Hindlimb muscle (tissue), 1 donor: ENCODE measurements around the gene FYB1. TPM values are rescaled to one million over a fixed set of nuclear protein-coding genes. Genes with fewer than 3 reads are reported as not detected.

Experiments used
- DNase-seq: peaks from one replicate; pipeline ENCODE4 v3.0.0-alpha.2; 2013
- polyA plus RNA-seq: library from polyadenylated mRNA; unstranded; fragments of 120-200 nt; gene quantifications from one replicate; pipeline ENCODE4 v1.2.1, GENCODE V29; 2013; ENCODE audit not compliant: insufficient read length

FYB1 gene
- polyA plus RNA-seq, 1 donor = 3.8 TPM

DNA sequence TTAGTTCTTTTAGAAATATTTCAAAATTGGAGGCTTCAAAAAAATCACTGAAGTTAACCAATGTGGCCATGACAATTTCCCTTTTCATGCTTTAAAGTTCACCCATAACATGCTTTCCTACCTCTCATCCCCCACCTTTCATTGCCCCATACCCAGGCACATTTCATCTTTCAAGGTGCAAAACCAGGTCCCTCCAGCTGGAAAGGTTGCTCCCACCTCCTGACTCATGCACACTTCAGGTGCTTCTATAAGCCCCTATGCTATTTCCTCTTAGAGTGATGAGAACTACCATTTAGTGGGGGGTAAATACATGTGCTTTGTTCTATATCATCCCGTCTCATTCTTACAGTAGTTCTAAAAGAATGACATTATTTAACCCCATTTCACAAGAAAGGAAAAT lies 15.4 kb downstream of the FYB1 start:
- no peak for DNase-seq

DNA sequence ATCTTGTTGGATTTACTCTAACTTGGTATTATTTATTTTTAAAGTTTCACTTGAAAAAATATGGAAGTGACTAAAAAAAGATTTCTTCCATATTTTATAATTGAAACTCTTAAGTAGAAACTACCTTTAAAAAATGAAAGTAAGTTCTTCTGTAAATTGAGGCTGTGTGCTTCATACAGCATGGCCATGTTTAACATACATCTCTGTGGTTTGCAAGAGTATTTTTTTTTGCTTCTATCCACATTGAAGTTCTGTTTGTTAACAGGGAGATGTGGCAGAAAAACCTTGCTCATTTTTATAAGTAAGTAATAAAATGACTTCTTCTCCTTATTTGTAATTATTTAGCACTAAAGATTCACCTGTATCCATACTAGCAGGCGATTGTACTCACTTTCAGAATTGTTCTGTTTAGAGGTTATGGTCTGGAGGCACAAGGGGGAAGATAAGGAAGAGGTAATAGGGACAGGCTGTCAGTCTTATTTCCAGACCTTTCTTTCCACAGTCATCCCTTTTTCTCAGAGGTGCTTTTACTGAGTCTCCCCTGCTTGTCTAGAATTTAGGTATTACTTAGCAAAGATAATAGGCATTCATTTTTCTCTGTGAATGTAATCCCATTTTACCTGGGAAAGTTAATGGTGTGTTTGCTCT lies 16.0 kb downstream of the FYB1 start:
- DNase-seq = no peak

DNA sequence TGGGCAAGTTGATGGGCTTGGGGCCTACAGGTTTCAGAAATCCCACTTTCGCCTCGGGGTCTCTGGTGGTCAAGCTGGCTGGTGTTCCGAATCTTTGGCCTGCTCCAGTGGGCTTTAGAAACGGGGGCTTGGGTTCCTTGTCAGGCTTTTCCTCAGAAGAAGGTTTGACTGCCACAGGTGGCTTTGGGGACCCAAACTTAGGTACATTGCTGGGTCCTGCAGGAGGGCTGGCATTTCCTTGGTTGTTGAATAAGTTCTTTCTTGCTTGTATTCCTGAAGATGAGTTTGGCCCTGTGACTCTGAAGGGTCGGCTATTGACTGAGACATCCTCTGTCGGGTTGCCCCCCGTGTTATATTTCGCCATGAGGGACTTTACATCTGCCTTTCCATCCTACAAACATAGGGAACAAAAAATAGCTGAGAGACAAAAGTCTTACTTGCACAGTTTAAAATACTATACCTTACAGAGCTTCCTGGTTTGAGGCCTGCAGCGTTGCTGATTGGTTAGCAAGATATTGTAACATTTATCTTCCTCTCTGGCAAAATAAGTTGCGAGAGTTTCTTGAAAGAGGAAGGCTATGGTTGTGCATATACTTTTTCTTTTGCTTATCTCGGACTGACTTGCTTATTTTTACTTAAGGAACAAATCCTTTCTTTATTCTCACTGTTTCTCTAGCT lies 16.6 kb downstream of the FYB1 start:
- no peak for DNase-seq

DNA sequence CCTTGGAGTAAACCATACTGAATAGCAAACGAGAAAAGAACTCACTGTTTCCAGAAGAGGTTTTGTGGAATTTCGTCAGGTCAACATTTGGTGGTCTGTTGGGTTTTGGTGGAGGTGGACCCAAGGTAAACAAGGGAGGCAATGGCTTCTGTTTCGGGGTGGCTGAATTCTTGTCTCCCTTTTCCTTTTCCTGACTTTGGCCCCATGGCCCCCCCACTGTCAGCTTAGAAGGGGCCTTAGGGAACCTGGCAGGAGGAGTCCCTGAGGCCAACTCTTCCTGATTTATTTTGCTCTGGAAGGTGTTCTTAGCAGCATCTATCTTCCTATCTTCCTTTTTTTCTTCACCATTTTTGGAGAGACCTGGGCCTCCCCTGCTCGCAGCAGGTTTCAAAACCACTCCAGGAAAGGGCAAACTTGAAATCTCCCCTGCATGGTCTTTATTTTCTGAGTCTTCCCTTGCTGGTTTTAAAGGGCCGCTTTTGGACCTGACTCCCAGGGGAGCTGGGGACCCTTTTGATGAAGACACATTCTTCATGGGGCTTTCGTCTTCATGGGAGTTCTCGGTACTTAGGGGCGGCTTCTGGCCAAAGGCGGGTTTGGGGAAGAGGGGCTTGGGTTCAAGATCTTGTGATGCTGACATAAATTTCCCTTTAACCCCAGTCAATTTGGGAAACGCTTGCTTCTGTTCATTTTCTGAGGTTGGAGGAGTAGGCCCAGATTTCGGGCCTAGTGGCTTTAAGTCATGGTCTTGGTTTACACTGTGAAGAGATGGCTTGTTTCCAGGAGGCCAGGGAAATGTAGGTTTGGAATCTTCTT lies 17.4 kb downstream of the FYB1 start:
- DNase-seq = no peak

DNA sequence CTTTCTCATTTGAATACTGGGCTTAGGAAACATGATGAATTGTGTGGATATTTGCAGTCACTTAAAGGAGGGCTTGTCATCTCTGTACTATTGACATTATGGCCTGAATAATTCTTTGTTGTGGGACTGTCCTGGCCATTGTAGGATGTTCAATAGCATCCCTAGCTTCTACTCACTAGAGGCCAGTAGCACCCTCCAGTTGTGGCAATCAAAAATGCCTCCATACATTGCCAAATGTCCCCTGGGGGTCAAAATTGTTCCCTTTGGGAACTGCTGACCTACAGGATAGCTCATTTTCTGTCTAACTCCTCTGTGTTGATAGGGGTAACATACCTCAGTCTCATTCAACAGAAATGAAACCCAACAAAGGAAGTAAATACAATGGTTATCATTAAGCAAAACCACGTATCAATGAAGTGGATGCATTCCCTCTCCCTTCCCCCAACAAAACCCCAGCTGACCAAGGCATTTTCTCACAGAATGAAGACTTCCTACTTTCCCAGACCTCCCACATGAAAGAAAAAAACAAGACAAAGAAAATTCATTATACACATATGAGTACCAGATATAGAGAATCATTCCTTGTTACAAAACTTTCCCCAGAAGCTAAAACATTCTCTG lies 18.1 kb downstream of the FYB1 start:
- no peak for DNase-seq

DNA sequence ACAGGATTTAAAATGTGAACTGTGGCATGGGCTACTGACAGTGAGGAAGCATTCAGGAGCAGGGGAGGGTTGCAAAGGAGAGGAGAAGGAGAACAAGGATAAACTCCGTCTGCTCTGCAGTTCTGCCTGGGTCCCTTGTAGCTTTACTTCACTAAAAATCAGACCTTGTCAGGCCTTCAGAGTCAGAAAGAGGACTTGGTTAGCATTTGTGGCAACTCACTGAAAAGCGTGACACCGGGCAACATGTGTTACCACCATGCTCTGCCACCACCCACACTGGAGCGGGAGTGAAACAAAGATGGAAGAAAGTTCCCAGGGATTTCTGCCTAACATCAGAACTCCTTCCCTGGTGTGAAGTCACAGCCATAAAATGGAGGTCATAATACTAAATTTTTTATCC lies 19.3 kb downstream of the FYB1 start:
- DNase-seq = no peak

DNA sequence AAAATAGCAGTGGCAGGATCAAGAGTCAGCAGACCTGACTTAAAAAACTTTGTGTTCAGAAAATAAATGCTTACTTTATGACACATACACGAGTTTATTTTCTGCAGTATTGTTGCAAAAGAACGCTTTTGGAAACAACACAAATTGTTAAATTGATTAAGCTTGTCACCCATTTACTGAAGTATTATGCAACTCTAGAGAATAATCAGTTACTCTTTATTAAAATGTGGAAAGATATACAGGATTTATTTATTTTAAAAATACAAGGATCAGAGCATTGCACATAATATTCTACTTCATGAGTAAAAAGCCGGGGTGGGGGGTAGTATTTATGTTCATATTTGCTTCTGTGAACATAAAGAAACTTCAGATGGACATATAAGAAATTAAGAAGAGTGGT lies 20.0 kb downstream of the FYB1 start:
- no peak for DNase-seq

DNA sequence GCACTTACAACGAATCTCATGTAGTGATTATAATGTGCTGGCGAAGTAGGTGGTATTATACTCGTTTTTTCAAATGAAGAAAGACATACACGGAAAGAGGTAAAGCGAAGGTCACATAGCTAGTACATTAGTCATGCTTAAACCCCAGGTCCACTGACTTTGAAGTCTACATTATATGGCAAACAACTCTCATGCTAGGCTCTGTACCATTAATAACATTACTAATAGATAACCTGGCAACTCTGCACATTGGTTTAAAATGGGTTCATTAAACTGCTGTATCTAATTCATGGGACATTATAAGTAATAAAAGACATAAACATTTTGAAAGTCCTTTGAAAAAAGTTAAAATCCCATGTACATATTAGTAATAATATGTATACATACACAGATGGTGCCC lies 21.2 kb downstream of the FYB1 start:
- DNase-seq = no peak

DNA sequence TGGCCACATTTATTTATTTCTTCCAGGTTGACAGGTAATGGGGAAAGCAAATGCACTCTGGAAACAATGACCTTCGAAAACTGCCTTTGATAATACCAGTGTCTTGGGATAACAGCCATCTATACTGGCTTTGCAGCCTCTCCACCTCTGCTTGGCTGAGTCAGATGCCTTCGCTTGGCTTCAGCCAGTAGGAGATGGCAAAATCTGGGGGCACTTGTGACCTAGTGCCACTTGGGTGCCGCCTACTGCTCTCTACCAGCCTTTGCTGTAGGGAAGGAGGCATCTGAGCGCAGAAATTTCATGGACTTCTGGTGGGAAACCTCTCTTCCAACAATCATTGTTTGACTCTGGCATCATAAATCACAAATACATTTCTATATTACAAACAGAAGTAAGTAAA lies 21.8 kb downstream of the FYB1 start:
- no peak for DNase-seq

DNA sequence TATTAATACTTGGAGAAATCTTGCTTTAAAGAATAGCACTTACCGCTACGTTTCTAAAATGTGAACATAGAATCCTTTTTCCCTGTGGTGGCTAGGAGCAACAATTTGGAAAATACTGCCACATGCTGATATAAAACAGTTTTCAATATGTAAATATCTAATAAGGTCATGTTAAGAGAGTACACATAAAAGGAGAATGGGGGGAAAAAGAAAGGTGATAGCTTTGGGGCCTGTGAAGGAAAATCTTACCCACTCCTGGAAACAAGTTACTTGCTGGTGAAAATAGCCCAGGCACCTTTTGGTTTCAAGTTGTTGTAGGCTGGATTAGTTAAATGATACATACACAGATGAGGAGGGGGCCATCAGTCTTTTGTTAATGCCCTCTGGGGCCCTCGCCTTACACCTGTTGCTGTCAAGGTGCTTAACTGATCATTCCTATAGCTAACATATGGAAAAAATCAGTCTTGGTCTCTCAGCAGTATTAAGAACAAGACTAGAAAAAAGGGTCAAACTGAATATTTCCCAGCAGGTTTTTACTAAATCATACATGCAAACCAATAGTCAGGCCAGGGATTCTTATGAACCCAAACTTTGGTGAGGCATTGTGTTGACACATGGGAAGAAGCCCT lies 24.1 kb downstream of the FYB1 start:
- no peak for DNase-seq

DNA sequence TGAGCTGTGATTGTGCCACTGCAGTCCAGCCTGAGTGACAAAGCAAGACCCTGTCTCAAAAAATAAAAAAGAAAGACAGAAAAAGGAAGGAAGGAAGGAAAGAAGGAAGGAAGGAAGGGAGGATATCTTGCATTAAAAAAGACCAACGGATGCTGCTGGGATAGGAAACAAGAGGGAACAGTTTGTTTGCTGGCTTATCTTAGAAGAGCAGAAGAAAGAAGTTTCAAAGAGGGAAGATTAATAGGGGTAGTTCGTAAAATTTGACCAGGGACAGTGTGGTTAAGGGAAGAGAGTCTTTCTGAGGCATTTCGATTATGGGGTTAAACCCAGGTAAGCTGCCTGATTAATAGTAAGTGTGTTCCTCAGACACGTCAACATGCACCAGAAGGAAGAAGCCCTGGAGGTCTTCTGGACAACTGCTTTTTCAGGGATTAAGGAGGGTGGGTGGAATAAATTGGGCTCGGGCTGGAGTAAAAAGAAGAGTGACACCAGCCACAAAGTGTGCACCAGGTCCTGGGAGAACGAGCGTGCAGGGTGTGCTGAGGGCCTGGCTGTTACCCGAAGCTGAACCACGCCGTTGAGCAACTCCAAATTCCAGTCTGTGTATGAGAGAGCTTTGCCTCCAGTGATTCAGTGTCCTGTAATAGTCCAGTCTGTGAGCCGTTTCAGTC lies 24.8 kb downstream of the FYB1 start:
- DNase-seq = no peak

DNA sequence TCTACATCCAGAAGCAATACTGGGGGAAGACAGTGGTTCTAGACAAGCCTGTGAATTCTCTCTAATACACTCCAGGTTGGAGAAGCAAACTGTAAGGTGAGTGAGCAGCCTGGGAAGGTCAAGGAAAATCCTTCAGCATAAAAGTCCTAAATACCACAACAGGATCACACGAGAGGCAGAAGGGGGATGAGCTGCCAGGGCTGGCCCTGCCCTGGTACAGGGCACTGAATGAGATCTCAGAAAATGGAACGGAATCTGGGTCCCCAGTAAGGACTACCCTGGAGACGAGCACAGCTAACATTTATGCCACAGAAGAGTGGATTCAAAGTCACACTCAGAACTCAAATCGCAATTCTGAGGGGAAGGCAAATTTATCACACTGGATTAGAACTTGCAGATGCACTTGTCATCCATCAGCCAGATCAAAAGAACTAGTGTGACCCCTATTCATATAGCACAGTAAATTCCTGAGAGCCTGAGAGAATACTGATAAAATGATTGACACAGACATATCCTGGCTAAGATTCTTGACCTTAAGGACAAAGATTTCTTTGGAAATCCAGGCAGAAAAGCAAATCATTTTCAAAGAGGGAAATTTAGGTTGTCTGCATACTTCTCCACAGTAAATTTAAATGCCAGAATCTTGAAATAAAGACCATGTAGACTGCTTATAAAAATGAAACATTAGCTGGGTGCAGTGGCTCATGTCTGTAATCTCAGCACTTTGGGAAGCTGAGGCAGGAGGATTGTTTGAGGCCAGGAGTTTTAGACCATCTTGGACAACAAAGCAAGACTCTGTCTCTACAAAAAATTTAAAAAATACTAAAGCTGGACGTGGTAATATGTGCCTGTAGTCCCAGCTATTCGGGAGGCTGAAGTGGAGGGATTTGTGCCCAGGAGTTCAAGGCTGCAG lies 25.6 kb downstream of the FYB1 start:
- DNase-seq = no peak

DNA sequence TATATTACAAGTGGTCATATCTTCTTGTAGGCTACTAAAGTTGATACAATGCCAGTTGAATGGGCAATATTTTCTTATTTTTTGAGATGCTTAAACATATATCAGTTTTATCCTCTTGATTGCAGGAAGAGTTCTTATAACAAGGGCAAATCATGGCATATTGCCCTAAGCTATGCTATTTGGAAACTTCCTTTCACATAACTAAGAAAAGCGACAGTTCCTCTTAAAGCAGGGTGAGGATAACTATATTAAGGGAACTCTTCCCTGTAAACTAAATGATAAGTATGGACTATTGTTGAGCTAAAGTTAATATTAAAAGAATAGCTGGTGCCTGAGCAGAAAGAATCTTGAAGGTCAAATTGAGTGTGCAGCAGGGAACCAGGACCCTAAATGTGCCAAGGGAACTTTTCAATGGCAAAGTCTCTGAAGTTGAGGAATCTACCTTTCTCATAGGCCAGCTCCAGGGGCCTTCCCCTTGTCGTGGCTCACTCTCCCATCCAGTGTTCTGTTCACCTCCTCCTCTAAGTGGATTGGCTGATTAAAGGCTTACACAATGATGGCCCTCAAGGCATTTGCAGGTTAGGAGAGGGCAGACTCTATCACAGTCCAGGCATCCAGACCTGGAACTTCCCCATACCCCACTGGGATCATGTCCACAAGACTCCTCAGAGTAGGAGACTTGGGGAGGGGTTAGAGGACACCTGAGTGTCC lies 26.8 kb downstream of the FYB1 start:
- no peak for DNase-seq

DNA sequence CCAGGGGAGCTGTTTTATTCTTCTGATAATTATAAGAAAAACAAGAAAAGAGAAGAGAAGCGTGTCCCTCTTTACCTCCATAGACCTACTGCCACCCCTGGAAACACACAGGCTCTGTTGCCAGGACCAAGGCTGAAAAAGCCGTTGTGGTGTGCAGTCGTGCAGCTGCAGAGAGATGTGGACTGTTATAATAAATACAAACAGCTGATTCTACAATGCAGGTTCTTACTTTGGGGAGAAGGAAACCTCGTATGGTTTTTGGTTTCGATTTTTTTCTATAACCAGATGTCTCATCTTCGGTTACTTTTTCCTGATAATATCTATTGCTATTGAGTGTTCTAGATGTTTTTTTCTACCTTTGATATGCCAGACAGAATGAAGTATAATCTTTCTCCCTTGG lies 28.1 kb downstream of the FYB1 start:
- no peak for DNase-seq

DNA sequence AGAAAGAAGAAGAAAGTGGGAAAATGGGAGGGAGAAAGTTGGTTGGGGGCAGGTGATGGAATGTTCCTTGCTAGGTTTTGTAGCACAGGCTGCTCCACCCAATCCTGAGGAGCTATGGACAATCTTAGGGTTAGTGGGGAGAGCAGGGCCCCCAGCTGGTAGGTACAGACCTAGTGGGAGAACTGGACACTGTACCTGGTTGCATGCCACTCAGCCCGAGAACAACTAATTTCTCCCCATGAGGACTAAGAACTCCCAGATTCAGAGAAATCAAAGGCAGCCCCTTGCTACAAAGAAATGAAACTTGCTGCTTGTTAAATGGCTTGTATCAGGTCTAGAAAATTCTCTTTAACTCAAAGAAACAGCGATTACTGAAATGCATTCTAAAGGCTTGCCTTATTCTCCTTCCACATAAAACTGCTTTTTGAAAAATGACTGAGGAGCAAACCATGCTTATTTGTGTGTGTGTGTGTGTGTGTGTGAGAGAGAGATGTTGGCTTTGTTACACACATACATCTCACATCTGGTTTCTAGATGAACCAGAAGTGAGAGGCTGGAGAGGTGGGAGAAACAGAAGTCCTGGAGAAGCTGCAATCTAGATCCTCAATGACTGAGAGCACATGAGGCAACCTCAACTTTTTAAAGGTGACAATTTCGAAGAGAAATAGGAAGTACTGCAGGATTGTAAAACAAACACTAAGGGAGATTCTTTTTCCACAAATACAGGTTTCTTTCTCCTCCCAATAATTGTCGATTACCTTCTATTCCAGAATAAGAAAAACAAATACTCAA lies 28.9 kb downstream of the FYB1 start:
- DNase-seq = no peak

DNA sequence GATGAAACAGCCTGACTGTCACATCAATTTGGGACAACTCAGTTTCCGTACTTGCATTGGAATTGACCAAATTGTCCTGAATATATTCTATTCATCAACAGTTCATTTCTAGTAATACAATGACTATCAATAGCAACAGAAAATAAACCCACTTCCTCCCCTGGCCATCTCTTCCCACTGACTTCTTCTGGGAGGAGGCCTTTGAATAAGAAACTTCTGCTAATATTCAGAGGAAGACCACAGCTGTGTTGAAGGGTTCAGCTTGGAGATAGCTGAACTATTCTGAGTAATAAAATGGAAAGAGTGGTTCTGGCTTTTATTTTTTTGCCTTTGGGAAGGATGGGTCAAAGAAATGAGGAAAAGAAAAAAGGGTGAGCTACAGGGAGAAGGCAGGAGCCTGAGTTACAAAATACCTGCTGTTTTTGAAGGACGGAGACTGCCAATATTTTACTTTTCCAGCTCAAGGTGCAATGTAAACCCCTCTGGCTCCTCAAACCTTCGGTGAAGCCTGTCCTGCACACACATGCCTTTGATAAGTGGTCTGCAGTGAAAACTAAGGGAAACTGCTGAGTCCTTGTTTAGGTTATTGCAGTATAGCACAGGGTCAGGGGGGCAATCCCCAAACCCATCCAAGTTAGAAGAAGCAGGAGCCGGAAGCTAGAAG lies 29.9 kb downstream of the FYB1 start:
- no peak for DNase-seq

DNA sequence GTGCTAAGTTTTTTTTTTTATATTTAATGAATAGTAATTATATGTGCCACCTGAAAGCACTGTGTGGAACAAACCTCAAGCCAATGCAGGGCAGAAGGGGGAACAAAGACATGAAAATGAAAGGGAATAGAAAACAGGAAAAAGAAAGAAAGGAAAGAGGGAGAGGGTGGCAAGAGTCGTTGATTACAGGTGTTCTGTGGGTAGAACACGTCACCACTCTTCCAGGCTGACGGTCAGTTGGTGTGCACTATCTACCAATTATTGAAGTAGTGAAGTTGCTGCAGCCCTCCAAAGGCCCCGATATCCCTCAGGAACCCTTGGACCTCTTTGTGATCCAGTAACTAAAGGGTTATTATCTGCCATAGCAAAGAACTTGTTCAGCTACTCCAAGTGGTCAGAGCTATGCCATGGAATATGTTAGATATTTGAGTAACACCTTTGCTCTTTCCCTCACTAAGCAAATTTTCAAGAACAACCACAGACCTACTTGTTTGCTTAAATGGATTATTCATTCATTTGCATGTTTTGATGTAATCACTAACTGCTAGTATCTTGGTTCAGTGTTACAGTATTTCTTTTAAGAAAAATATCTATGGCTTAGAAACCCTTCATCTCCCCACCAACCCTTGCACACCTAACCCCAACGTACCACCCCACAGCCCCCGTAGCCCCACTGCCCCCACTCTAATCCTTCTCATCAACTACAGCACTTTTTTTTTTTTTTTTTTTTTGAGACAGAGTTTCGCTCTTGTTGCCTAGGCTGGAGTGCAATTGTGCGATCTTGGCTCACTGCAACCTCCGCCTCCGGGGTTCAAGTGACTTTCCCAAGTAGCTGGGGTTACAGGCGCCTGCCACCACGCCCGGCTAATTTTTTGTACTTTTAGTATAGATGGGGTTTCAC lies 31.3 kb downstream of the FYB1 start:
- DNase-seq = no peak
